NCI-H187 treated with DMSO at 0.1 percent for 48 hours (cell line): ENCODE data around the gene NCAN.
"Not testable (repeated sequence)": the region's sequence is repeated elsewhere in the genome, so short reads cannot be mapped to it uniquely, and the experiment has no call there.

ENCODE experiments used
- DNase-seq: peaks from one replicate; lab custom pipeline; 2025; lab: John Stamatoyannopoulos, UW

NCAN gene

DNA sequence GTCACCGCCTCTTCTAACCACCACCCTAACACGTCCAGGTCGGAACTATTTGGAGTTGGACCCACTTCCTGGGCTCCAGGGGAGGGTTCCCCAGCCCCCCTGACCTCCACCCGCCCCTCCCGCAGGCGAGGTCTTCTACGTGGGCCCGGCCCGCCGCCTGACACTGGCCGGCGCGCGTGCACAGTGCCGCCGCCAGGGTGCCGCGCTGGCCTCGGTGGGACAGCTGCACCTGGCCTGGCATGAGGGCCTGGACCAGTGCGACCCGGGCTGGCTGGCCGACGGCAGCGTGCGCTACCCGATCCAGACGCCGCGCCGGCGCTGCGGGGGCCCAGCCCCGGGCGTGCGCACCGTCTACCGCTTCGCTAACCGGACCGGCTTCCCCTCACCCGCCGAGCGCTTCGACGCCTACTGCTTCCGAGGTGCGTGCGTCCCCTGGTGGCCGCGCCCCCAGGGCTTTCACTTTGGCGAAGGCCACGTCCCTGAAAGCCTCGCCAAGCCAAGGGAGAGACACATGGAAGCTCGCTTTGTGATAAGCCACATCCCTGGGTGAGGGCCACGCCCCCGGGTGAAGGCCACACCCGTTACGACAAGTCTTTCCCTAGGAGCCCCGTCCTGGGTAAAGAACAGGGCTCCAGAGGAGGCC, 13.2 kb downstream of the NCAN start:
- no peak for DNase-seq

DNA sequence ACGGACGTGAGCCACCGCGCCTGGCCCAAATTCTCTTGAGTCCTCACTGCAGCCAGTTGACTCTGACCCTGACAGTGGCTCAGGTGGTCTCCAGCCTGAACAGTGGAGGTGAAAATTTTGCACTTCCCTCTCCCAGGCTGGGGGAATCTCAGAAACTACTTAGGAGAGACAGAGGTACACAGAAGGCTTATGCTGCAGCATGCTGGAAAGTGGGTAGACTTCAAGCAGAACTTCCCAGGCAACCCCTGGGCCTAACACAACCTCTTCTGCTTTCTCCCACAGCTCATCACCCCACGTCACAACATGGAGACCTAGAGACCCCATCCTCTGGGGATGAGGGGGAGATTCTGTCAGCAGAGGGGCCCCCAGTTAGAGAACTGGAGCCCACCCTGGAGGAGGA, 14.4 kb downstream of the NCAN start:
- DNase-seq = no peak

DNA sequence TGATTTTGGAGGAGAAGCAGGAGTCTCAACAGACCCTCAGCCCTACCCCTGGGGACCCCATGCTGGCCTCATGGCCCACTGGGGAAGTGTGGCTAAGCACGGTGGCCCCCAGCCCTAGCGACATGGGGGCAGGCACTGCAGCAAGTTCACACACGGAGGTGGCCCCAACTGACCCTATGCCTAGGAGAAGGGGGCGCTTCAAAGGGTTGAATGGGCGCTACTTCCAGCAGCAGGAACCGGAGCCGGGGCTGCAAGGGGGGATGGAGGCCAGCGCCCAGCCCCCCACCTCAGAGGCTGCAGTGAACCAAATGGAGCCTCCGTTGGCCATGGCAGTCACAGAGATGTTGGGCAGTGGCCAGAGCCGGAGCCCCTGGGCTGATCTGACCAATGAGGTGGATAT, 14.9 kb downstream of the NCAN start:
- no peak for DNase-seq

DNA sequence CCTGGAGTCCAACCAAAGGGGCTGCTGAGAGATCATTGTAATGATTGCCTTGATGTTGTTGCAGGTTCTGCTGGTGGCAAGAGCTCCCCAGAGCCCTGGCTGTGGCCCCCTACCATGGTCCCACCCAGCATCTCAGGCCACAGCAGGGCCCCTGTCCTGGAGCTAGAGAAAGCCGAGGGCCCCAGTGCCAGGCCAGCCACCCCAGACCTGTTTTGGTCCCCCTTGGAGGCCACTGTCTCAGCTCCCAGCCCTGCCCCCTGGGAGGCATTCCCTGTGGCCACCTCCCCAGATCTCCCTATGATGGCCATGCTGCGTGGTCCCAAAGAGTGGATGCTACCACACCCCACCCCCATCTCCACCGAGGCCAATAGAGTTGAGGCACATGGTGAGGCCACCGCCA, 15.5 kb downstream of the NCAN start:
- DNase-seq = no peak

DNA sequence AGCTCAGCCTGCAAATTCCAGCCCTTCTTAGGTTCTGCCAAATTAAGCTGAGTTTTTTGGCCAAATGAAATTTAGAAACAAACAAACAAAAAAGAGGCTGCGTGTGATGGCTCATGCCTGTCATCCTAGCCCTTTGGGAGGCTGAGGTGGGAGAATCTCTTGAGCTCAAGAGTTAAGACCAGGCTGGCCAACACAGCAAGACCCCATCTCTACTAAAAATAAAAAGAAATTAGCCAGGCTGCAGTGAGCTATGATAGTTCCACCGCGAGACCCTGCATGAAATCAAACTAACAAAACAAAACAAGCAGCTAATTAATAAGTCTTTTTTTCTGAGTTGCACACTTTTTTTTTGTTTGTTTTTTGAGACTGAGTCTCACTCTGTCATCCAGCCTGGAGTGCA, 17.9 kb downstream of the NCAN start:
- DNase-seq = no peak

DNA sequence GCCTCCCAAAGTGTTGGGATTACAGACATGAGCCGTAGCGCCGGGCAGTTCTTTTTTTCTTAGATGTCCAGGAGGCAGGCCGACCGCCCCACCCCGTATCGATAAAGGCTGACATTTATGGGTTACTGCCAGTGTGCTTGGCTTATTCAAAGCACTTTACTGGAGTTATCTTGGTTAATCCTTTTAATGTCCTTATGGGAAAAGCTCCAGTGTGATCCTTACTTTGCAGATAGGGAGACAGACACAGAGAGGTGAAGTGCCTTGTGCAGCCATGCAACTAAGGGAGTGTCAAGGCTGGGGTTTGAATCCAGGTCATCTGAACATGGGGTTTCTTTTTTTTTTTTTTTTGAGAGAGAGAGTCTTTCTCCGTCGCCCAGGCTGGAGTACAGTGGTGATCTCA, 19.2 kb downstream of the NCAN start:
- no peak for DNase-seq

DNA sequence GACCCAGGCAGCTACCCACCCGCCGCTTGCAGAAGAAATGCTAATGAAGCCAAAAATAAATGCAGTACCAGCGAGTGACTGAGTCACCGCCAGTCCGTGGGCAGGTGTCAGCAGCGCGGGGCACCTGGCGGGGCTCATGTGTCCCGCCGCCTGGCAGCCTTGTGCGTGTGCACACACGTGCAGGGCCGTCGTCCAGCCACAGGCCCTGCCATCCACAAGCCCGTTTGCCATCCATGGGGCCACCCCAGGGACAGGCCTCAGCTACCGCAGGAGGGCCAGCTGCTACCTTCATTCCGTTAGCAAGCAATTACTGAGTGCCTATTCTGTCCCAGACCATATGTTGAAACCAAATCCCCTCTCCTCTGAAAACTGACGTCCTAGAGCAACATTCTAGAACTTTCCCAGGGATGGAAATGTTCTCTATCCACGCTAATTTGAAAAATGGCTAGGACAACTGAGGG, 20.5 kb downstream of the NCAN start:
- no peak for DNase-seq

DNA sequence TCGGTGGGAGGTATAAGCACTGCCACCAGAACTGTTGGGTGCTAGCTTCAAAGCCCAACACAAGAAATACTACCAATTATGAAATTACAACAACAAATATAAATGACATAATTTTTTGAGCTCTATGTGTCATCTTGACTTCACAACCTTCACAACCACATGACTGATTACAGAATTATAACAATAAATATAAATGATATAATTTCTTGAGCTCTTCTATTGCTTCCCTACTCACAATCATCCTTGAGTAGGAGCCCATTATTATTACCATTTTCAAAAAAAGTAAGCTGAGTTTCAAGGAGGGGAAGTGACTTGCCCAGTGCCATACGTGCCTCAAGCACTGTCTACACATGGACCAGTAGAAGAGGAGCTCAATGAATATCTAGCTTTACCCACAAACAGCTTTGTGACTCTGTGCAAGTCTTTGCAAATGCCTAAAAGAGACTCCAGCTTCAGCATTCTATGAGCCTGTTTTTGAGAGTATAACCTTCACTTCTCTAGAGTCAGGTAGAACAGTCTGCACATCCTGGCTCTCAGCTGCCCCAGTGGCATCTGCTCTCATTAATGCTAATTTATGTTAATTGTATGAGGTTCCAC, 22.6 kb downstream of the NCAN start:
- DNase-seq = no peak

DNA sequence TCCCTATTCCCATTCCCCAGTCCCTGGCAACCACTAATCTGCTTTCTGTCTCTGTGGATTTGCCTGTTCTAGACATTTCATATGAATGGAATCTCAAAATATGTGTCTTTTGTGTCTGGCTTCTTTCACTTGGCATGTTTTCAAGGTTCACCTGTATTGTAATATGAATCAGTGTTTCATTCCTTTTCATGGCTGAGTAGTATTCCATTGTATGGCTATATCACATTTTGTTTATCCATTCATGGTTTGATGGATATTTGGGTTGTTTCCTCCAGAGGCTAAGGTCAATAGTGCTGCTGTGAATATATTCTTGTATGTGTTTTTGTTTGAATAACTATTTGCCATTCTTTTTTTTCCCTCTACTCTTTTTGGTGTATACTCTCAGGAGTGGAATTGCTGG, 24.4 kb downstream of the NCAN start:
- DNase-seq = no peak

DNA sequence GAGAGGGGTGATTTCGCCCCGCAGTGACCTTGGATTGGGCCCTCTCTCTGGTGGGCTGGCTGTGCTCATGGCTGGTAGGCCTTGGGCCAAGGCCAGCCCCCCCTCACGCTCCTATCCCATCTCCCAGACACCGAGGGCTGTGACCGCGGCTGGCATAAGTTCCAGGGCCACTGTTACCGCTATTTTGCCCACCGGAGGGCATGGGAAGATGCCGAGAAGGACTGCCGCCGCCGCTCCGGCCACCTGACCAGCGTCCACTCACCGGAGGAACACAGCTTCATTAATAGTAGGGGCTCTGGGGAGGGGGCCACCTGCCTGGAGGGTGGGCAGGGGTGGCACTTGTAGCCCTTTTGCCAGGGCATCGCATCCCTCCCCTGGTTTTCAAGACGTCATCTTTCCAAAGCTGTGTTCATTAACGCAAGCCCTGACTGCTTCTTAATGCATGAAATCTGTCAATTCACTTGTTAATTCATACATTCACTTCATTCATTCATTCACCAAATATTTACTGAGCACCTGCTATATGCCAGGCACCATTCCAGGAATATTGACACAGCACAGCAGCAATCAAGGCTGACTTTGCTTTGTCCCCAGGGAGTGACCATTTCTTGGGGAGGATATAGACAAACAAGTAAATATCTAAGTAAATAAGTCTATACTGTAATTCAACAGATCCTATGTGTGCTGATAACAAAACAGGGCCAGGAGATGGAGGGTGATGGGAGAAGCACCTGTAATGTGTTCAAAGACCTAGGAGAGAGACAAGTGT, 26.6 kb downstream of the NCAN start:
- no peak for DNase-seq

DNA sequence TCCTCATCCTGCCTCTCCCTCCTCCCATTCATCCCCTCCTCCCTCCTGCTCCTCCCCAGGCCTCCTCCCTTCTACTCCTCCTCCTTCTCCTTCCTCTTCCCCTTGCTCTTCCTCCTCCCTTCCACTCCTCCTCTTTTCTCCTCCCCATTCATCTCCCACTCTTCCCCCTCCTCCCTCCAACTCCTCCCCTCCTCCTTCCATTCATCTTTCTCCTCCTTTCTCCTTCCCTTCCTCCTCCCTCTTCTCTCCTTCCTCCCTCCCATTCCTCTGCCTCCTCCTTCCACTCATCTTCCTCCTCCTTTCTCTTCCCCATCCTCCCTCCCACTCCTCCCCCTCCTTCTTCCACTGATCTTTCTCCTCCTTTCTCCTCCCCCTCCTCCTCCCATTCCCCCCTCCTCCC, 27.9 kb downstream of the NCAN start:
- DNase-seq = no peak

DNA sequence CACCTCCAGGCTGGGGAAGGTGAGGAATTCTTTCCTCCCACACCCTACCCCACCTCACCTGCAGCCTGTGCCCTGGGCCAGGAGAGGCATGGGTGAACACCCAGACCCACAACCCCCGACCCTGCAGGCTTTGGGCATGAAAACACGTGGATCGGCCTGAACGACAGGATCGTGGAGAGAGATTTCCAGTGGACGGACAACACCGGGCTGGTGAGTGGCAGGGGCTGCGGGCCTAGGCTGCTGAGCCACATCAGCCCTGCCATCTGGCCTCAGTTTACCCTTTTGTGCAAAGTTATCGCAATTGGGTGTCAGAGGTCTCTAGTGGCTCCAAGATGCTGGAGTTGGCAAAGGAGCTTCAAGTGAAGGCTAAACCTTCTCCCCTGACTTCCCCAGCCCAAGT, 28.7 kb downstream of the NCAN start:
- no peak for DNase-seq

DNA sequence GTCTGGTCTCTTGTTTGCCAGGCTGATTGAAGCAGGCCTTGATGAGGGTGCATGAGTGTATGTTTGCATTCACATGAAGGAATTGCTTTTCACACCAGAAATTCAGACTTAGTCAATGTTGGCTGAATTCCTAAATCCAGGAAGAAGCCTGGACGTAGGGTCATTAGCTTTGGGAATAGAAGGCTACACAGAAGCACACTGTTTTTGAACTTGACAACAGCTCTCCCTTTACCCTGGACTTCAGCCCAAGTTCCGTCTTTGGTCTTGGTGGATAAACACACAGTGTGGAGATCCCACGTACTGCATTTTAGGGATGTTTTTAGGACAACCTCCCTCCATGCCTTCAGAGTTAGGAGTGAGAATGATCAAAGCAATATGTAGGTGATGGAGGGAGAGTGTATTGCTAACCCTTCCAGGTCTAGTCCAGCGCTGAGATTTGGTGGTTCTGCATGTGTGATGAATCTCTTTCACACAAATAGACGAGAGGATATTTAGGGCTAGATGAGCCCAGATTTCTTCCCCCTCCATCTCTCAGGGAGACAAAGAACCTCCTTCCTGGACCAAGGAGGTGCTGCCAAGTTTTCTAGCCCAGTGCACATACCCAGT, 38.5 kb downstream of the NCAN start:
- no peak for DNase-seq

DNA sequence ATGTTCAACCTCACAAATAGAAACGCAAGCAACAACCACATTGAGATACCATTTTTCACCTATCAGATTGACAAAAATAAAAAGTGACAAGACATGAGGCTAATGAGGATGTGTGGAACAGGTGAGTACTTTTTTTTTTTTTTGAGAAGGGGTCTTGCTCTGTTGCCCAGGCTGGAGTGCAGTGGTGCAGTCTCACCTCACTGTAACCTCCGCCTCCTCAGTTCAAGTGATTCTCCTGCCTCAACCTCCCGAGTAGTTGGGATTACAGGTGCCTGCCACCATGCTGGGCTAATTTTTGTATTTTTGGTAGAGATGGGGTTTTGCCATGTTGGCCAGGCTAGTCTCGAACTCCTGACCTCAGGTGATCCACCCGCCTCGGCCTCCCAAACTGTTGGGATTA, 41.7 kb downstream of the NCAN start:
- DNase-seq = not testable (repeated sequence)

DNA sequence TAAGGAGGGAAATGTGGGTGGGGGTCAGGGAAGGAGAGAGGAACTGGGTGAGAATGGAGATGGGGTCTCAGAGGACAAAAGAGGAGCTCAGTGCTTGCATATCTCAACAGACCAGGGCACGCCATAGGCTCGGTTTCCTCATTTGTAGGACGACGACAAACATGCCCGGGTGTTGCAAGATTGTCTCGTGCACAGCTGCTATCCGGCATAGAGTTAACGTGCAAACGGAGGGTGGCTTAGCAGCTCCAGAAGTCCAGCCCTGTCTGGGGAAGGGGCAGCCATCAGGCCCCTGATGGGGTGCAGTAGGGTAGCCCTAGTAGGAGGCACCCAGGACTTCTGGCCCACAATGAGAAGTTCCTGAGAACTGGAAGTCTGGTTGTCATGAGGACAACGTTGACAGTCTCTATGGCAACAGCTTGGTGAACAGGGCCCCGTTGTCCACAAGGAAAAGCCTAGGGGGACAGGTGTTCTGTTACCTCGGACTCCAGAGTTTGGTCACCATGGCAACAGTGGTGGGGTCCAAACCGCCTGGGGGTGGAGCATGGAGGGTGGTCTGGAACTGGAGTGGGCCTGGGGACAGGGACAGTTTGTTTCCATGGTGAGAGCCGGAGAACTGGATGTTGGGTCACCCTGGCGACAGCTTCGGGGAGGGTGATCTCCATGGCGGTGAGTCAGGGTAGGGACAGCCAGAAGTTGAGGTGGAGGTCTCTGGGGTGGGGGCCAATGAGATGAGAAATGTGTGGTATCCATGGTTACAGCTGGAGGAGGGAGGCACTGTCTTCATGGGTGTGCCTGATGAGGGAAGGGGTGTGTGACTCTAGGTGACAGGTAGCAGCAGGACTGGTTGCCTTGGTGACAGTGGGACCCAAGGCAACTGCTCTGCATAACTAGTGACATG, 44.6 kb downstream of the NCAN start:
- DNase-seq = no peak

DNA sequence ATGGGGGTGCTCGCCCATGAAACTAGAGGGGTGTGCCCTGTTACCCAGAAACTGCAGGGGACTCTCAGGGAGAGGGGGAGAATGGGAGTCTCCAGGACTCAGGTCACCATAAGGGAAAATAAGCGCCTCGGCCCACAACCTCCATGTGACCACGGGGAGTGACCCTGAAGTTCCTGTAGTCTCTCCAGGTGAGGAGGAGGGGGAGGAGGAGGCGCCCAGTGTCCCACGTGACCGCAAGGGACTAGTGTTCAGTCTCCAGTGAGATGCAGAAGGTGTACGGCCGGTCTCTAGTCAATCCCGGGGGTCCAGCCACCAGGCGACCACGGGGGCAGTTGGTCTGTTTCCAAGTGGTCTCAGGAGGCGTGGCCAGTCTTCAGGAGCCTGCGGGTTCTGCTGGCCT, 45.4 kb downstream of the NCAN start:
- DNase-seq = no peak

DNA sequence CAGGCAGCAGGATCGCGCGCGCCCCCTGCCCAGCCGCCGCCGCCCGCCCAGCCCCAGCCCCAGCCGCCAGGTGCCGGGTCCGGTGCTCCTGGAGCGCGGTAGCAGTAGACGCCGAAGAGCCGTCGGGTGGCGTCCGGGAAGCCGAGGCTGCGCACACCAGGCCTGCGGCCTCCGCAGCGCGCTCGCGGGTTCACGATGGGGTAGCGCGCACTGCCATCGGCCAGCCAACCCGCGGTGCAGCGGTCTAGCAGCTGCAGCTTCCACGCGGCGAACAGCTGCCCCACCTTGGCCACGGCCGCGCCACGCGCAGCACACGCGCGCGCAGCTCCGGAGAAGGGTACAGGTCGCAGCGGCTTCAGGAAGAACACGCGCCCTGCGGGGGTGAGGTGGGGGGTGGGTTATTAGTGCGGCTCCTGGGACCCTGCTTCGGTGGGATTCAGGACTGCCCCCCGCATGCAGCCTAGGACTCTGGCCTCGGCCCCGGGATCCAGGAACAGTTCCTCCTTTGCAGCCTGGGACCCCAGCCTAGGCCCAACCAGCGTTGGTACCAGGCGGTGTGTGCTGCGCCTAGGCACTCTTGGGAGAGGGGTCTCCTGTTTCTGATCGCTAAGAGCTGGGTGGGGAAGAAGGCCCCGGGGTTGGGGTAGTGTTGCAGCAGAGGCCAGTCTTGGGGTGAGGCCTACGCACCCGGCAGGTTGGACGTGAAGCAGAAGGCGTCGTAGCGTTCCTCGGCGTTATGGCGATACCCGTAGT, 46.3 kb downstream of the NCAN start:
- no peak for DNase-seq

DNA sequence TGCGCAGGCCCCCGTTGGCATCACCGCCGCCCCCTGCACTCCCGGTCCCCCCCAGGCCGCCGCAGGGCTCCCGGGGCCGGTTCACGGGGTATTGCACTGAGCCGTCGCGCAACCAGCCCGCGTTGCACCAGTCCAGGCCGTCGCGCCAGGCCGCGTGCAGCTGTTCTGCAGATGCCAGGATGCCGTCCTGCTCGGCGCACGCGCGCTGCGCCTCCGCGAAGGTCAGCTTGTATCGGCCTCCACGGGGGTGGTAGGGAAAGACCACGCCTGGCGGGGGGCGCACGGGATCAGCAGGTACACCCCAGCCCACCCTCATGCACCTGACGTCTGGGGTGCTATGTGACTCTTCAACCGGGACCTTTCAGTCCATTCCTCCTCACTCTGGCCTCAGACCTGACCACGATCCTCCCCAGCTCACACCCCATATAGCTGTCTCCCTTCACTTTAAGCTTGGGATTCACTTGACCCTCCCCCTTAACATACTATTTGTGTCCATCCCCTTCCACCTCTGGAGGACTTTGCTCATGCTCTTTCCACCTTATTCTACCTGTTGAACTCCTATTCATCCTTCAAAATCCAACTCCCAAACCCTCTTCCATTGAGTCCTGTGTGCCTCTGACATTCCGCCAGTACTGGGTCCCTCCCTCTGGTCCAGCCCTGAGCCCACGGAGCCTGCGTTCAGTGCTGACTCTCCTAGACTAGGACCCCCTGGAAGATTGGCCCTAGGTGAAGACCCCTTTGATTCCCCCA, 47.0 kb downstream of the NCAN start:
- no peak for DNase-seq

DNA sequence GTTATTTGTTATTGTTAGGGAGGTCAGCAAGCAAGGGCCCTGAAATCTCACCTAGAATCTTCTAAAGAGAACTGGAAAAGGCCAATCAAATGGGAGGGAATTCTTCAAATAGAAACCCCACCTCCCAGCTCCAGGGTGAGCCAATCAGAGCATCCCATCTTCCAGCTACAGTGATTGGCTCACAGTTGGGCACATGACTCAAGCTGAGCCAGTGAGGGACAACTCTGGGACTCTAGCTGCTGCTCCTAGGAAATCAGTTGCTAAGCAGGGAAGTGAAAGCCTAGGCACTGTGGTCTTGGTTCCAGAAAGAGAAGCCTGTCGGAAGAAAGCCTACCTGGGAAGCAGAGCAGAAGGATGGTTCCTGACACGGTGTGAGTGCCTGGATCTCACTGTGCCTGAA, 48.0 kb downstream of the NCAN start:
- no peak for DNase-seq

DNA sequence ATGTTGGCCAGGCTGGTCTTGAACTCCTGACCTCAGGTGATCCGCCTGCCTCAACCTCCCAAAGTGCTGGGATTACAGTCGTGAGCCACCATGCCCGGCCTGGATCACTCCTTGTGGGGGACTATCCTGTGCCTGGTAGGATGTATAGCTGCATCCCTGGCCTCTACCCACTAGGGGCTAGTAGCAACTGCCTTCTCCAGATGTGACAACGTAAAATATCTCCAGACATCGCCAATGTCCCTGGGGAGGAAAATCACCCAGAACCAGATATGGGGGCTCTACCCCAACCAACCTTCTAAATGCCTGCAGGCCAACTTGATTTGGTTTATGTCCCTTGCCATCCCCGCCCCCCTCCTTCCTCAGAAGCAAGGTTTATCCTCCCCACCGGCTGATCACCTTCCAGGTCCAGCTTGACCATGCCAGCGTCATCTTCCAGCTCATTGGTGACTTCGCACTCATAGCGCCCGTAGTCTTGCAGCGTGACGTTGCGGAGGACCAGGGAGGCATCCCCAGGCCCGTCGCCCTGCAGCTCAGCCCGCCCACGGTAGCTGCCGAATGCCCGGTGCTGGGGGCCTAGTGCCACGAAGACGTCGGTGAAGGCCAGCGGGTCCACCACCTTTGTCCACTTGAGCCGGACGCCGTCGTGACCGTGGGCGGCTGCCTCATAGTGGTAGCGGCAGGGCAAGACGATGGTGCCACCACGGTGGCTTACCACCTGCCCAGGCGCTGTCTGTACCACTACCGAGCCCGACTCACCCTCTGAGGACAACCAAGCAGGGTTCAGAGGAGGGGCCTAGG, 48.9 kb downstream of the NCAN start:
- DNase-seq = no peak
